K562 (cell line): ENCODE data around the gene PDGFA. TPM values are rescaled to one million over a fixed set of nuclear protein-coding genes. Genes with fewer than 3 reads are reported as not detected.

Experiments used
- ATAC-seq: fragments of 200-7000 bp; cut with Tn5 transposase; 3 replicates; pipeline ENCODE4 v1.9.1; 2020; ENCODE audit warnings: moderate library complexity
- BruUV-seq: library from RNA; stranded (reverse); fragments of 400-500 nt; replicated peaks from 2 replicates; lab custom pipeline; 2021; lab: Mats Ljungman, UMichigan
- CTCF ChIA-PET: fragments of 300-600 bp; formaldehyde crosslinking; extraction: SDS; loops from one replicate; lab custom pipeline; 2021; ENCODE audit warnings: low intra/inter-chr PET ratio; lab: Yijun Ruan, JAX
- POLR2A ChIA-PET: fragments of 300-600, 350-650 bp; sonication (Branson Sonifier 250); formaldehyde crosslinking; extraction: SDS; loops from one replicate; lab custom pipeline; 2021; ENCODE audit warnings: antibody characterized with exemption, inconsistent platforms; lab: Yijun Ruan, JAX
- DNase-seq, 4 experiments: peaks; one replicate each; pipeline versions ENCODE4 v3.0.0 to v3.0.0-alpha.2; 2011 to 2018; ENCODE audit warnings: low spot score in 3 of 4, mixed read lengths in 3 of 4; ENCODE audit errors: extremely low read depth in 1 of 4
- FAIRE-seq: peaks from 2 replicates; lab custom pipeline; 2011; peaks lifted over from hg19 to GRCh38; lab: Jason Lieb, UNC
- H2AFZ ChIP-seq: 2 replicates; pipeline ENCODE4 v1.6.0; 2011; ENCODE audit warnings: low read depth, low read length, control low read depth, inconsistent platforms
- H3K27ac ChIP-seq: fragments of 200-600 bp; 3 replicates; pipeline ENCODE4 v1.8.0; 2011; ENCODE audit warnings: low read depth, mild to moderate bottlenecking, control low read depth, inconsistent platforms, low read length, moderate library complexity, mixed read lengths; ENCODE audit errors: extremely low read depth
- H3K27me3 ChIP-seq, 2 experiments: fragments of 300-600 bp in 1 of 2; 2 replicates in 1 of 2; 3 replicates in 1 of 2; pipeline versions ENCODE4 v1.6.0 to v1.8.0; 2011; ENCODE audit warnings: inconsistent platforms in 2 of 2, low read length in 2 of 2, mild to moderate bottlenecking in 1 of 2, mixed read lengths in 1 of 2, moderate library complexity in 1 of 2; ENCODE audit not compliant: control insufficient read depth in 2 of 2, insufficient read depth in 2 of 2
- H3K36me3 ChIP-seq: fragments of 300-600 bp; 3 replicates; pipeline ENCODE4 v1.8.0; 2011; ENCODE audit warnings: mild to moderate bottlenecking, low read length, inconsistent platforms; ENCODE audit not compliant: control insufficient read depth, insufficient read depth
- H3K4me1 ChIP-seq, 2 experiments: fragments of 200-600 bp in 1 of 2; replicated peaks in 1 of 2; 2 replicates in 1 of 2; 3 replicates in 1 of 2; pipeline versions ENCODE4 v1.5.1 to v1.8.0; 2011; ENCODE audit warnings: inconsistent platforms in 2 of 2, low read length in 2 of 2, mild to moderate bottlenecking in 1 of 2, mixed read lengths in 1 of 2, moderate library complexity in 1 of 2; ENCODE audit not compliant: control insufficient read depth in 2 of 2, insufficient read depth in 2 of 2
- H3K4me2 ChIP-seq: 2 replicates; pipeline ENCODE4 v1.6.1; 2011; ENCODE audit warnings: low read length, control low read depth, inconsistent platforms, mixed read lengths; ENCODE audit not compliant: insufficient read depth
- H3K4me3 ChIP-seq: fragments of 200-600 bp; sonication (generic), shearing (Covaris generic); 2 replicates; pipeline ENCODE4 v1.5.1; 2016; ENCODE audit warnings: control low read depth, inconsistent platforms
- H3K79me2 ChIP-seq: fragments of 200-600 bp; 3 replicates; pipeline ENCODE4 v1.8.0; 2011; ENCODE audit warnings: low read length, inconsistent platforms; ENCODE audit not compliant: control insufficient read depth, insufficient read depth
- H3K9ac ChIP-seq, 2 experiments: 2 replicates each; pipeline versions ENCODE4 v1.6.0 to v1.6.1; 2011; ENCODE audit warnings: low read depth in 2 of 2, low read length in 2 of 2, control low read depth in 1 of 2, inconsistent platforms in 1 of 2, mild to moderate bottlenecking in 1 of 2, mixed read lengths in 1 of 2; ENCODE audit not compliant: insufficient read depth in 1 of 2
- H3K9me1 ChIP-seq: one replicate; pipeline ENCODE4 v1.6.0; 2011; ENCODE audit warnings: inconsistent platforms, mild to moderate bottlenecking, low read length, moderate library complexity; ENCODE audit not compliant: control insufficient read depth, insufficient read depth
- H3K9me3 ChIP-seq: replicated peaks from 2 replicates; pipeline ENCODE4 v1.5.1; 2011; ENCODE audit warnings: low read depth, low read length, inconsistent platforms; ENCODE audit not compliant: control insufficient read depth, insufficient read depth
- H4K20me1 ChIP-seq: replicated peaks from 2 replicates; pipeline ENCODE4 v1.6.1; 2011; ENCODE audit warnings: low read length, inconsistent platforms, mixed read lengths; ENCODE audit not compliant: control insufficient read depth, insufficient read depth
- C11orf30 ChIP-seq: fragments of 450-650 bp; IDR thresholded peaks from 2 replicates; pipeline ENCODE4 v1.6.1; 2016; ENCODE audit warnings: low read depth, mild to moderate bottlenecking
- HNRNPH1 ChIP-seq: fragments of 200-400 bp; formaldehyde crosslinking; optimal IDR thresholded peaks from 2 replicates; pipeline ENCODE3; 2017; ENCODE audit warnings: low read depth, mild to moderate bottlenecking, low read length, moderate library complexity
- KDM4B ChIP-seq, 2 experiments: fragments of 450-650 bp in 1 of 2; sonication (generic) in 1 of 2; IDR thresholded peaks; 2 replicates each; pipeline ENCODE4 v1.6.1; 2016 to 2017; ENCODE audit warnings: borderline replicate concordance in 2 of 2, antibody characterized with exemption in 1 of 2, low read depth in 1 of 2, mild to moderate bottlenecking in 1 of 2
- ZNF217 ChIP-seq: sonication (generic); formaldehyde crosslinking; IDR thresholded peaks from 2 replicates; pipeline ENCODE4 v1.8.0; 2022; ENCODE audit warnings: mild to moderate bottlenecking, missing genetic modification reagents
- WGBS: fragments of 100-300 bp; shearing (Covaris generic); methylation state at CpG from one replicate; pipeline ENCODE4 v1.1.6; 2016; ENCODE audit warnings: low coverage, mixed read lengths; ENCODE audit not compliant: insufficient coverage; ENCODE audit errors: missing lambda C conversion rate; 5-methylcytosine and 5-hydroxymethylcytosine counted together
- in situ Hi-C: fragments of 300-500 bp; cut with MboI; formaldehyde crosslinking; loops from 4 replicates; pipeline ENCODE4 v1.15.0; 2018; ENCODE audit warnings: inconsistent platforms, mixed read lengths
- intact Hi-C: fragments of 100-400 bp; cut with micrococcal nuclease; formaldehyde crosslinking; loops from 2 replicates; pipeline ENCODE4 v1.14.2; 2022
- polyA plus RNA-seq, 8 experiments: library from polyadenylated mRNA; depleted of rRNA in 4 of 8; stranded (reverse) in 5 of 8; unstranded in 3 of 8; fragments of >200 nt; fragmentation: Nextera tagmentation in 2 of 8; fragmentation: Illumina TruSeq in 1 of 8; extraction: Ambion mirVana in 2 of 8; extraction: Trizol in 1 of 8; gene quantifications; 2 replicates each; pipeline versions ENCODE4 v1.2.1 to v1.2.3, GENCODE V29; 2011 to 2014; ENCODE audit warnings: inconsistent platforms in 1 of 8, missing spikeins in 1 of 8
- total RNA-seq, 7 experiments: library from RNA; depleted of rRNA in 6 of 7; stranded (reverse); fragments of >200 nt in 6 of 7; fragmentation: Illumina TruSeq in 2 of 7; extraction: Trizol in 2 of 7; gene quantifications; 2 replicates each; pipeline versions ENCODE4 v1.2.1 to v1.2.3, GENCODE V29; 2011 to 2021; ENCODE audit warnings: low replicate concordance in 1 of 7
- TF ChIP-seq, protein P1 (sequence below): sonication (generic); formaldehyde crosslinking; IDR thresholded peaks from 2 replicates; pipeline ENCODE4 v1.8.0; 2023; ENCODE audit warnings: missing genetic modification reagents, mild to moderate bottlenecking, borderline replicate concordance

PDGFA gene
- total and polyA plus RNA-seq, 9 of the 15 experiments (the other 6 are each of a cell fraction or from before 2014, with no cell fraction given): 2.5 to 10.2 (median 4.6) TPM

GRCh38 chr7:501526-501925 is 18.1 kb downstream of the PDGFA start (continued):
- TF ChIP-seq KDM4B (IDR thresholded peaks at IDR 0.05; ENCODE audit: borderline replicate concordance in 2 of 2, low read depth in 1 of 2): no peak

DNA sequence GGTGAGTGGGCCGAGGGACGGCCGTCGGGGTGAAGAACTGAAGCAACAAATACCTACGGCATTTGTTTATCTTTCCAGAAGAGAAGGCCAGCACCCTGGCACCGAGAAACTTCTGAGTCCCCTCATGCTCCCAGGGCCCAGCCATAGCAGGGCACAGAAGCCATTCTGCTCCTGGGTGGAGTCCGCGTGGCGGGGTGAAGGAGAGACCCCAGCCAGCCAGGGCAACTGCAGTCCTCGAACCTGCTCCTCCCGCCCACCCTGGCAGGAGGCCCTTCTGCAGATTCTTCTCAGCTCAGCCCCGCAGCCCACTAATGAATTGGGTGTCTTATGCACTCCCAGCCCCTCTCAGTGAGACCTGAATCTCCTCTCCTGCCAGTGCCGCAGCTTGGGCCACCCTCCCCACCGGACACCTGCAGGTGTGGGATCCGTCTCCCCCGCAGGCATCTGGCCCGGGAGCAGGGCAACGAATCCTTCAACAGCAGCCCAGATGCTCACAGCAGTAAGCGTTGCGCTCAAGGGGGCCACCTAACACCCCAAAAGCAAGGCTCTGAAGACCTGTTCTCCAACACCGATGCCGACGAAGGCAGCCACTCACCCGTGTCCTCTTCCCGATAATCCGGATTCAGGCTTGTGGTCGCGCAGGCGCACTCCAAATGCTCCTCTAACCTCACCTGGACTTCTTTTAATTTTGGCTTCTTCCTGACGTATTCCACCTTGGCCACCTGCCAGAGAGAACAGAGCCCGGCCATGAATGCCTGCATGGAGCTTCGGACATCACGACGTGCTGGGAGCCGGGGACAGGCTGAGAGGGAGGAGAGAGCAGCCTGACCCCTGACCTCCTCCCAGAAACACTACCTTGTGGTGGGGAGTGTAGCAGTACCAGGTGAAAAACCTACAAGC is 18.9 kb downstream of the PDGFA start:
- Histone ChIP-seq H4K20me1 (no peaks in the 10 kb centered on the region), H3K27me3 (no peaks in the 10 kb centered on the region), H3K9me3 (no peaks in the 10 kb centered on the region), H3K9me1 (peaks cover 3% of the 10 kb centered on the region), H3K79me2 (no peaks in the 10 kb centered on the region), H3K4me2 (no peak overlapping the region), H3K27ac (no peak overlapping the region), H3K9ac (no peak overlapping the region), H3K36me3 (peaks cover 6% of the 10 kb centered on the region; the same call in 1 of the 3 replicates), H3K4me1 (peaks cover 0 to 31% of the 10 kb centered on the region in 2 experiments; a peak in 2 of 5 replicates), H3K4me3 (no peak overlapping the region), H2AFZ (no peak overlapping the region)
- no TSS peak for BruUV-seq
- 80% methylated on average over 30 of the region's 35 CpGs for WGBS
- no peak for DNase-seq
- in situ Hi-C loops (no loop called here), intact Hi-C loops (no loop called here)
- POLR2A ChIA-PET: no interaction called here
- ATAC-seq: no peak
- no peak for FAIRE-seq
- CTCF ChIA-PET: no interaction called here
- TF ChIP-seq C11orf30: no peak
- no peak for TF ChIP-seq ZNF217 (CRISPR knock-in tag)
- TF ChIP-seq, protein P1, sequence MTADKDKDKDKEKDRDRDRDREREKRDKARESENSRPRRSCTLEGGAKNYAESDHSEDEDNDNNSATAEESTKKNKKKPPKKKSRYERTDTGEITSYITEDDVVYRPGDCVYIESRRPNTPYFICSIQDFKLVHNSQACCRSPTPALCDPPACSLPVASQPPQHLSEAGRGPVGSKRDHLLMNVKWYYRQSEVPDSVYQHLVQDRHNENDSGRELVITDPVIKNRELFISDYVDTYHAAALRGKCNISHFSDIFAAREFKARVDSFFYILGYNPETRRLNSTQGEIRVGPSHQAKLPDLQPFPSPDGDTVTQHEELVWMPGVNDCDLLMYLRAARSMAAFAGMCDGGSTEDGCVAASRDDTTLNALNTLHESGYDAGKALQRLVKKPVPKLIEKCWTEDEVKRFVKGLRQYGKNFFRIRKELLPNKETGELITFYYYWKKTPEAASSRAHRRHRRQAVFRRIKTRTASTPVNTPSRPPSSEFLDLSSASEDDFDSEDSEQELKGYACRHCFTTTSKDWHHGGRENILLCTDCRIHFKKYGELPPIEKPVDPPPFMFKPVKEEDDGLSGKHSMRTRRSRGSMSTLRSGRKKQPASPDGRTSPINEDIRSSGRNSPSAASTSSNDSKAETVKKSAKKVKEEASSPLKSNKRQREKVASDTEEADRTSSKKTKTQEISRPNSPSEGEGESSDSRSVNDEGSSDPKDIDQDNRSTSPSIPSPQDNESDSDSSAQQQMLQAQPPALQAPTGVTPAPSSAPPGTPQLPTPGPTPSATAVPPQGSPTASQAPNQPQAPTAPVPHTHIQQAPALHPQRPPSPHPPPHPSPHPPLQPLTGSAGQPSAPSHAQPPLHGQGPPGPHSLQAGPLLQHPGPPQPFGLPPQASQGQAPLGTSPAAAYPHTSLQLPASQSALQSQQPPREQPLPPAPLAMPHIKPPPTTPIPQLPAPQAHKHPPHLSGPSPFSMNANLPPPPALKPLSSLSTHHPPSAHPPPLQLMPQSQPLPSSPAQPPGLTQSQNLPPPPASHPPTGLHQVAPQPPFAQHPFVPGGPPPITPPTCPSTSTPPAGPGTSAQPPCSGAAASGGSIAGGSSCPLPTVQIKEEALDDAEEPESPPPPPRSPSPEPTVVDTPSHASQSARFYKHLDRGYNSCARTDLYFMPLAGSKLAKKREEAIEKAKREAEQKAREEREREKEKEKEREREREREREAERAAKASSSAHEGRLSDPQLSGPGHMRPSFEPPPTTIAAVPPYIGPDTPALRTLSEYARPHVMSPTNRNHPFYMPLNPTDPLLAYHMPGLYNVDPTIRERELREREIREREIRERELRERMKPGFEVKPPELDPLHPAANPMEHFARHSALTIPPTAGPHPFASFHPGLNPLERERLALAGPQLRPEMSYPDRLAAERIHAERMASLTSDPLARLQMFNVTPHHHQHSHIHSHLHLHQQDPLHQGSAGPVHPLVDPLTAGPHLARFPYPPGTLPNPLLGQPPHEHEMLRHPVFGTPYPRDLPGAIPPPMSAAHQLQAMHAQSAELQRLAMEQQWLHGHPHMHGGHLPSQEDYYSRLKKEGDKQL (CRISPR knock-in tag): no peak
- TF ChIP-seq HNRNPH1: no peak
